Gastroesophageal sphincter (tissue), 4 donors: ENCODE data around the gene DCPS. TPM values are rescaled to one million over a fixed set of nuclear protein-coding genes. Genes with fewer than 3 reads are reported as not detected.
A peak's percentile ranks its signal among the peaks of the same experiment; 100 is the strongest.

ENCODE experiments used
- ATAC-seq: fragments of 150-250 bp; one replicate; pipeline ENCODE4 v1.9.1; 2016; ENCODE audit warnings: mild to moderate bottlenecking, moderate library complexity
- H3K27ac ChIP-seq, 4 donors: fragments of 200-600 bp; sonication (generic) in 3 of 4; 1 replicate in 3 of 4; 2 replicates in 1 of 4; pipeline ENCODE4 v1.5.1; 2016 to 2019
- H3K27me3 ChIP-seq: fragments of 200-600 bp; sonication (generic); one replicate; pipeline ENCODE4 v1.5.1; 2019
- H3K36me3 ChIP-seq, 2 donors: fragments of 200-600 bp; sonication (generic); one replicate each; pipeline ENCODE4 v1.5.1; 2019; ENCODE audit warnings: control low read depth in 1 of 2
- H3K4me1 ChIP-seq, 3 donors: fragments of 200-600 bp; sonication (generic); 1 replicate in 2 of 3; 2 replicates in 1 of 3; pipeline ENCODE4 v1.5.1; 2016 to 2019; ENCODE audit warnings: control low read depth in 2 of 3
- H3K4me3 ChIP-seq, 2 donors: fragments of 200-600 bp; sonication (generic); one replicate each; pipeline ENCODE4 v1.5.1; 2019; ENCODE audit warnings: mild to moderate bottlenecking in 1 of 2, moderate library complexity in 1 of 2
- H3K9me3 ChIP-seq, 3 donors: fragments of 200-600 bp; sonication (generic); one replicate each; pipeline ENCODE4 v1.5.1; 2017 to 2019; ENCODE audit warnings: control low read depth in 2 of 3
- CTCF ChIP-seq, 4 experiments: fragments of 200-600 bp in 2 of 4; fragments of 450-650 bp in 2 of 4; sonication (generic) in 1 of 4; IDR thresholded peaks; one replicate each; pipeline ENCODE4 v1.5.1; 2017 to 2019; ENCODE audit warnings: antibody characterized with exemption in 4 of 4, mild to moderate bottlenecking in 2 of 4, moderate library complexity in 2 of 4
- EP300 ChIP-seq: sonication (generic); formaldehyde crosslinking; IDR thresholded peaks from one replicate; pipeline ENCODE4 v1.6.1; 2017; ENCODE audit warnings: antibody characterized with exemption, mild to moderate bottlenecking
- POLR2A ChIP-seq, 2 donors: fragments of 450-650 bp; IDR thresholded peaks; one replicate each; pipeline ENCODE4 v1.6.1; 2017; ENCODE audit warnings: antibody characterized with exemption in 2 of 2, mild to moderate bottlenecking in 2 of 2, moderate library complexity in 1 of 2
- POLR2AphosphoS5 ChIP-seq: sonication (generic); formaldehyde crosslinking; IDR thresholded peaks from one replicate; pipeline ENCODE4 v1.6.1; 2017; ENCODE audit warnings: antibody characterized with exemption
- WGBS, 2 donors: methylation state at CpG; one replicate each; pipeline ENCODE4 v1.1.5; 2018; ENCODE audit warnings: low coverage in 1 of 2; 5-methylcytosine and 5-hydroxymethylcytosine counted together
- total RNA-seq, 4 donors: library from RNA; depleted of rRNA; stranded (reverse); fragments of >200 nt; gene quantifications; one replicate each; pipeline ENCODE4 v1.1.0, GENCODE V29; 2016

Gene DCPS
- total RNA-seq, 4 donors from 2014 or later, result 11.8 to 20.6 (median 15.9) TPM

- H3K4me1 ChIP-seq, result peaks cover 0 to 4% (median 0%) of the 10 kb centered on the region in 3 donors
- H3K4me3 ChIP-seq, result no peak overlapping the region
- H3K9me3 ChIP-seq, result no peaks in the 10 kb centered on the region
- no peaks in the 10 kb centered on the region for H3K27me3 ChIP-seq
- peaks cover 0 to 84% of the 10 kb centered on the region in 2 donors for H3K36me3 ChIP-seq
- TF ChIP-seq CTCF (IDR thresholded peaks at IDR 0.05) (no peak), POLR2AphosphoS5 (no peak), POLR2A (IDR thresholded peaks at IDR 0.05) (no peak), EP300 (no peak)
- WGBS, 2 donors, result 100% methylated on average over 2 of the region's 5 CpGs; no CpG with 5 or more reads in 1 of the 2 donors
- H3K27ac ChIP-seq, result no peak overlapping the region
- no peak for ATAC-seq
Measured at GRCh38 chr11:126293726-126294125, 10.1 kb upstream of the DCPS start.

GRCh38 chr11:126297004-126297403 lies 6.9 kb upstream of the DCPS start:
- 57 to 65% methylated on average over 2 of the region's 2 CpGs for WGBS, 2 donors
- Histone ChIP-seq H3K27me3 (no peaks in the 10 kb centered on the region), H3K27ac (no peak overlapping the region), H3K36me3 (peaks cover 0 to 68% of the 10 kb centered on the region in 2 donors), H3K9me3 (no peaks in the 10 kb centered on the region), H3K4me3 (no peak overlapping the region), H3K4me1 (no peaks in the 10 kb centered on the region)
- TF ChIP-seq CTCF (IDR thresholded peaks at IDR 0.05) (no peak), POLR2AphosphoS5 (no peak), POLR2A (IDR thresholded peaks at IDR 0.05) (no peak), EP300 (no peak)
- ATAC-seq, result no peak

- Histone ChIP-seq H3K27me3 (no peaks in the 10 kb centered on the region), H3K4me1 (peaks cover 0 to 36% (median 6%) of the 10 kb centered on the region in 3 donors), H3K9me3 (no peaks in the 10 kb centered on the region), H3K4me3 (peak overlapping the region; percentile 59 to 64), H3K27ac (peak overlapping the region; percentile 85 to 92 (median 88)), H3K36me3 (peaks cover 0 to 27% of the 10 kb centered on the region in 2 donors)
- 20 to 31% methylated on average over 9 of the region's 12 CpGs for WGBS, 2 donors
- TF ChIP-seq POLR2AphosphoS5 (no peak), CTCF (IDR thresholded peaks at IDR 0.05) (no peak), POLR2A (IDR thresholded peaks at IDR 0.05) (no peak), EP300 (no peak)
- ATAC-seq, result peak; percentile 6
Measured at GRCh38 chr11:126304457-126305075, 706 bp downstream of the DCPS start.

GRCh38 chr11:126305699-126306098 lies 1.8 kb downstream of the DCPS start:
- Histone ChIP-seq H3K9me3 (no peaks in the 10 kb centered on the region), H3K36me3 (peaks cover 0 to 25% of the 10 kb centered on the region in 2 donors), H3K27me3 (no peaks in the 10 kb centered on the region), H3K4me1 (peaks cover 0 to 44% (median 8%) of the 10 kb centered on the region in 3 donors), H3K4me3 (no peak overlapping the region), H3K27ac (no peak overlapping the region)
- TF ChIP-seq POLR2A (IDR thresholded peaks at IDR 0.05) (no peak), POLR2AphosphoS5 (no peak), EP300 (no peak), CTCF (IDR thresholded peaks at IDR 0.05) (no peak)
- no peak for ATAC-seq
- WGBS, 2 donors, result 84% methylated on average over 4 of the region's 4 CpGs; no CpG with 5 or more reads in 1 of the 2 donors

GRCh38 chr11:126307706-126308105 lies 3.8 kb downstream of the DCPS start:
- H3K4me1 ChIP-seq, result peaks cover 0 to 51% (median 13%) of the 10 kb centered on the region in 3 donors
- TF ChIP-seq POLR2A (IDR thresholded peaks at IDR 0.05) (no peak), POLR2AphosphoS5 (no peak), CTCF (IDR thresholded peaks at IDR 0.05) (peak in 3 of 4 experiments; percentile 28 to 35 (median 33)), EP300 (no peak)

More at GRCh38 chr11:126307706-126308105, 3.8 kb downstream of the DCPS start:
- ATAC-seq, result no peak
- Histone ChIP-seq H3K36me3 (peaks cover 0 to 25% of the 10 kb centered on the region in 2 donors), H3K9me3 (no peaks in the 10 kb centered on the region), H3K27me3 (no peaks in the 10 kb centered on the region), H3K4me3 (no peak overlapping the region), H3K27ac (no peak overlapping the region)
- 17 to 23% methylated on average over 5 of the region's 5 CpGs for WGBS, 2 donors
